Esophagus squamous epithelium (tissue), 5 donors: ENCODE data around the gene DYNC2H1. TPM values are rescaled to one million over a fixed set of nuclear protein-coding genes. Genes with fewer than 3 reads are reported as not detected.
A peak's percentile ranks its signal among the peaks of the same experiment; 100 is the strongest.

ENCODE experiments used
- DNase-seq: peaks from one replicate; lab custom pipeline; 2025; lab: John Stamatoyannopoulos, UW
- H3K27ac ChIP-seq, 4 donors: fragments of 200-600 bp; sonication (generic); one replicate each; pipeline ENCODE4 v1.5.1; 2016 to 2019; ENCODE audit warnings: mild to moderate bottlenecking in 1 of 4
- H3K27me3 ChIP-seq, 4 donors: fragments of 200-600 bp; sonication (generic); 1 replicate in 3 of 4; 2 replicates in 1 of 4; pipeline versions ENCODE4 v1.5.1 to v1.6.0; 2017 to 2021; ENCODE audit warnings: antibody characterized with exemption in 1 of 4
- H3K36me3 ChIP-seq, 3 donors: fragments of 200-600 bp; sonication (generic); one replicate each; pipeline ENCODE4 v1.5.1; 2016 to 2019
- H3K4me1 ChIP-seq, 3 donors: fragments of 200-600 bp; sonication (generic); one replicate each; pipeline ENCODE4 v1.5.1; 2017 to 2019
- H3K4me3 ChIP-seq, 4 donors: fragments of 200-600 bp; sonication (generic); 1 replicate in 3 of 4; 2 replicates in 1 of 4; pipeline ENCODE4 v1.5.1; 2016 to 2019; ENCODE audit warnings: mild to moderate bottlenecking in 2 of 4, moderate library complexity in 1 of 4
- H3K9me3 ChIP-seq, 3 donors: fragments of 200-600 bp; sonication (generic); one replicate each; pipeline ENCODE4 v1.5.1; 2016 to 2019
- POLR2A ChIP-seq, 4 donors: fragments of 450-650 bp; IDR thresholded peaks; one replicate each; pipeline ENCODE4 v1.6.1; 2017; ENCODE audit warnings: antibody characterized with exemption in 4 of 4, mild to moderate bottlenecking in 4 of 4, moderate library complexity in 3 of 4
- WGBS, 2 donors: methylation state at CpG; one replicate each; pipeline ENCODE4 v1.1.5; 2018; 5-methylcytosine and 5-hydroxymethylcytosine counted together
- intact Hi-C: fragments of 100-400 bp; cut with DNase I; formaldehyde crosslinking; loops from one replicate; pipeline ENCODE4 v1.15.0; 2022
- total RNA-seq, 4 donors: library from RNA; depleted of rRNA; stranded (reverse); fragments of >200 nt; gene quantifications; one replicate each; pipeline ENCODE4 v1.1.0, GENCODE V29; 2016
- TF ChIP-seq, protein P1 (sequence below), 6 experiments: fragments of 450-650 bp in 4 of 6; fragments of 200-600 bp in 2 of 6; sonication (generic) in 2 of 6; IDR thresholded peaks; one replicate each; pipeline ENCODE4 v1.5.1; 2016 to 2019; ENCODE audit warnings: antibody characterized with exemption in 6 of 6, mild to moderate bottlenecking in 4 of 6, moderate library complexity in 4 of 6
- donor health status: DM: yes; HTN: yes; CAD: no.

The DYNC2H1 gene
- total RNA-seq, 4 donors from 2014 or later = 6.8 to 13.9 (median 9.3) TPM

GRCh38 chr11:103097279-103097678 lies 11.9 kb upstream of the DYNC2H1 start:
- Histone ChIP-seq H3K36me3 (no peaks in the 10 kb centered on the region), H3K9me3 (no peaks in the 10 kb centered on the region), H3K4me3 (no peak overlapping the region), H3K27me3 (peaks cover 0 to 82% (median 0%) of the 10 kb centered on the region in 4 donors), H3K27ac (no peak overlapping the region), H3K4me1 (peaks cover 0 to 7% (median 0%) of the 10 kb centered on the region in 3 donors)
- DNase-seq = no peak
- TF ChIP-seq, protein P1, sequence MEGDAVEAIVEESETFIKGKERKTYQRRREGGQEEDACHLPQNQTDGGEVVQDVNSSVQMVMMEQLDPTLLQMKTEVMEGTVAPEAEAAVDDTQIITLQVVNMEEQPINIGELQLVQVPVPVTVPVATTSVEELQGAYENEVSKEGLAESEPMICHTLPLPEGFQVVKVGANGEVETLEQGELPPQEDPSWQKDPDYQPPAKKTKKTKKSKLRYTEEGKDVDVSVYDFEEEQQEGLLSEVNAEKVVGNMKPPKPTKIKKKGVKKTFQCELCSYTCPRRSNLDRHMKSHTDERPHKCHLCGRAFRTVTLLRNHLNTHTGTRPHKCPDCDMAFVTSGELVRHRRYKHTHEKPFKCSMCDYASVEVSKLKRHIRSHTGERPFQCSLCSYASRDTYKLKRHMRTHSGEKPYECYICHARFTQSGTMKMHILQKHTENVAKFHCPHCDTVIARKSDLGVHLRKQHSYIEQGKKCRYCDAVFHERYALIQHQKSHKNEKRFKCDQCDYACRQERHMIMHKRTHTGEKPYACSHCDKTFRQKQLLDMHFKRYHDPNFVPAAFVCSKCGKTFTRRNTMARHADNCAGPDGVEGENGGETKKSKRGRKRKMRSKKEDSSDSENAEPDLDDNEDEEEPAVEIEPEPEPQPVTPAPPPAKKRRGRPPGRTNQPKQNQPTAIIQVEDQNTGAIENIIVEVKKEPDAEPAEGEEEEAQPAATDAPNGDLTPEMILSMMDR (IDR thresholded peaks at IDR 0.05) = no peak
- no peak for TF ChIP-seq POLR2A (IDR thresholded peaks at IDR 0.05)
- intact Hi-C loops = no loop called here

GRCh38 chr11:103109818-103110388 lies 677 bp downstream of the DYNC2H1 start:
- WGBS, 2 donors = 15 to 22% methylated on average over 25 to 26 of the region's 26 CpGs
- peaks cover 0 to 7% (median 0%) of the 10 kb centered on the region in 3 donors for H3K36me3 ChIP-seq
- H3K27me3 ChIP-seq = peaks cover 0 to 1% (median 0%) of the 10 kb centered on the region in 4 donors
- H3K9me3 ChIP-seq = no peaks in the 10 kb centered on the region
- TF ChIP-seq, protein P1 (IDR thresholded peaks at IDR 0.05) = no peak
- no peak for TF ChIP-seq POLR2A (IDR thresholded peaks at IDR 0.05)
- intact Hi-C loops = no loop called here
- peak overlapping the region; percentile 64 to 81 (median 76) for H3K27ac ChIP-seq
- DNase-seq = no peak
- peak overlapping the region; percentile 52 to 79 (median 62) for H3K4me3 ChIP-seq
- peaks cover 0 to 32% (median 0%) of the 10 kb centered on the region in 3 donors for H3K4me1 ChIP-seq

DNA sequence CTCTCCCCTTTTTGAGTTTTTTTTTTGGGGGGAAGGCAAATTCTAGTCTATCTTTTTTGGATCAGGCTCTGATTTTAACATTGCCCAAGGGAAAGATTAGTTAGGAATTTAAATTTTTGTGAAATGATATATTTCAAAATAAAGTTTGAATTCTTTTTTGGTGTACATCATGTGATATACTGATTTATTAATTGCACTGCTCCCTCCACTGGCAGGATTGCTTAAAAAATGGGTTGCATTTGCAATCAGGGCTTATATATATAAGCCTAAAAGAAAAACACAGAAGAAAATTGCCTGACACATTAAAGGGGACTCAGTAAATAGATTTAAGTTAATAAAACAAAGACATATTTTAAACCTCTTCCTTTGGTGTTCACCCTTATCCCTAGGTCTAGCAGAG lies 1.2 kb downstream of the DYNC2H1 start:
- DNase-seq = no peak

GRCh38 chr11:103111400-103111799 lies 2.2 kb downstream of the DYNC2H1 start:
- no peak overlapping the region for H3K27ac ChIP-seq
- DNase-seq = no peak
- no peaks in the 10 kb centered on the region for H3K9me3 ChIP-seq
- peaks cover 0 to 12% (median 0%) of the 10 kb centered on the region in 3 donors for H3K36me3 ChIP-seq
- no peaks in the 10 kb centered on the region for H3K27me3 ChIP-seq
- WGBS, 2 donors = 86 to 91% methylated on average over 5 of the region's 5 CpGs
- intact Hi-C loops = no loop called here
- H3K4me3 ChIP-seq = no peak overlapping the region
- peaks cover 0 to 32% (median 0%) of the 10 kb centered on the region in 3 donors for H3K4me1 ChIP-seq
- TF ChIP-seq, protein P1 (IDR thresholded peaks at IDR 0.05) = no peak
- no peak for TF ChIP-seq POLR2A (IDR thresholded peaks at IDR 0.05)

More for the DNA sequence above, 1.2 kb downstream of the DYNC2H1 start:
- Histone ChIP-seq H3K9me3 (no peaks in the 10 kb centered on the region), H3K4me3 (peak overlapping the region in 3 of 4 donors; percentile 56 to 79 (median 68)), H3K4me1 (peaks cover 0 to 32% (median 0%) of the 10 kb centered on the region in 3 donors), H3K27ac (no peak overlapping the region), H3K36me3 (peaks cover 0 to 9% (median 0%) of the 10 kb centered on the region in 3 donors), H3K27me3 (no peaks in the 10 kb centered on the region)
- TF ChIP-seq POLR2A (IDR thresholded peaks at IDR 0.05) = no peak
- TF ChIP-seq, protein P1 (IDR thresholded peaks at IDR 0.05) = no peak
- intact Hi-C loops = no loop called here

DNA sequence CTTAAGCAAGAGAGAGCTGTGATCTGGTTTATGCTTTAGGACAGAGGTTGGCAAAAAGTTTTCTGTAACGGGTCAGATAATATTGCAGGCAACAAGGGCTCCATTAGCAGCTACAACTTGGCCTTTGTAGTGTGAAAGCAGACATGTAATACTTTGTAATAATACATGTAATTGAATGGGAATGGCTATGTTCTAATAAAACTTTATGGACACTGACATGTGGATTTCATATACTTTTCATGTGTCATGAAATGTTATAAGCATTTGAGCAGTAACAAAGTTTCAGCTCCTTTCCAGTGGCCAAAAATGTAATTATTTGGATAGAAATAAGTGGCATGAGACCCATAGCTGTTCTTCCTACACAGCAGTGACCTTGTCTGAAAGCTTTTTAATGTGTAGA lies 3.1 kb downstream of the DYNC2H1 start:
- DNase-seq = no peak
- Histone ChIP-seq H3K9me3 (no peaks in the 10 kb centered on the region), H3K27me3 (no peaks in the 10 kb centered on the region), H3K4me1 (peaks cover 0 to 32% (median 0%) of the 10 kb centered on the region in 3 donors), H3K36me3 (peaks cover 0 to 12% (median 0%) of the 10 kb centered on the region in 3 donors), H3K4me3 (no peak overlapping the region), H3K27ac (no peak overlapping the region)
- TF ChIP-seq, protein P1 (IDR thresholded peaks at IDR 0.05) = no peak
- no peak for TF ChIP-seq POLR2A (IDR thresholded peaks at IDR 0.05)
- intact Hi-C loops = no loop called here
- 57 to 81% methylated on average over 1 of the region's 1 CpG for WGBS, 2 donors
